GM18517 (cell line): Measurements from ENCODE around the gene HEYL.

Source experiments
- ATAC-seq: cut with Tn5 transposase; IDR thresholded peaks from one replicate; pipeline ENCODE4 v1.9.1; 2021; ENCODE audit warnings: mild to moderate bottlenecking, moderate library complexity; ENCODE audit not compliant: unreplicated experiment

Gene HEYL

DNA sequence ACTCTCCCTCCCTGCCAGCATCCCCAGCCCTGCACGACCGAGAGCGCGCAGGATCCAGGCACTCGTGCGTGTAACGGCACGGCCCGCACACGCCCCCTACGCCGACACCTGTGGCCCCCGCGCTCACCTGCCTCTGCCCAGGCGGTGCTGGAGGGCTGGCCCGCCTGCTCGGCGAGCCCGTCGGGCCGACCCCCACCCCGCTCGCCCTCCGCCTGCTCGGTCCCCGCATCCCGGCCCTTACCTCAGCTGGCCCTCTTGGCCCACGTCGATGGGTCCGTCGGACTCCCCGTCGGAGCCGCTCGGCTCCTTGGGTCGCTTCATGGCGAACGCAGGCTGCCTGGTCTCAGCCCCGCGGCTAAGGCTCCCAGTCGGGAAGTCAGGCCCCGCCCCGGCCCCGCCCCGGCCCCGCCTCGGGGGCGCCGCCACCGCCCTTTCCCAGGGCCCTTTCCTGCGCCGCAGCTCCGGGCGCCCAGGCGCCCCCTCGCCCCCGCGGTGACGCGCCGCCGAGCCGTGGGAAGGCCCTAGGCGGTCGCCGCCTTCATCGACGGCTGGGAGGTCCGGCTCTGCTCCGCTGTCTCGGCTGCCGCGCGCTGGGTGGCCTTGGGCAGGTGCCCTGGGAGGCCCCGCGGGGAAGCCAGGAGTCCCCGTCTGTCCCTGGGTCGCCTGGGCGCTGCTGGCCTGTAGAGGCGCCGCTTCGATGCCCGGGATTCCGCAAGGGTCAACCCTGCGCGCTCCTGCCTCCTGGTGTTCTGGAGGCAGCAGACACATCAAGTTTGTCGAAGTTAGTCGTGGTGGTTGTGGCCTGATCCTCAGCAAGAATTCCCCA lies at the start of gene HEYL:
HEYL (minus strand) TSS at position 339 of the 826 bp plus-strand sequence; CDS start at position 321, 18 bp downstream.
- no peak for ATAC-seq

DNA sequence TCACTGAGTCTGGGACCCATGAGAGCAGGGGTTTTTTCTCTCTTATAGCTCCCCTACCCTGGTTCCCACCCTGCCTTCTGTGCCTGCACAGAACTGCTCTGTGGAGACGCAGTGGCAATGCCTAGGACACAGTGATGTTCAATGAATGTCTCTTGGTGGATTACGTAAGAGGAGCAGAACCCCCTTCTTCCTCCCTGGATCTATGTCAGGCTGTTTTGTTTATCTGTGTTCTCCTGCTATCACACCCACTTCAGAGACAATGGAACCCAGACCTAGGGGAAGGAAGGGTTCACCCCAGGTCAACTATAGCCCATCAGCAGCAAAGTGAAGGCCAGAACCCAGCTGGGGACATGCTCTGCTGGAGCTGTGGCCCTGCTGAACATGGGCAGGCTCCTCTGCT lies 49.8 kb upstream of the HEYL start:
- no peak for ATAC-seq

DNA sequence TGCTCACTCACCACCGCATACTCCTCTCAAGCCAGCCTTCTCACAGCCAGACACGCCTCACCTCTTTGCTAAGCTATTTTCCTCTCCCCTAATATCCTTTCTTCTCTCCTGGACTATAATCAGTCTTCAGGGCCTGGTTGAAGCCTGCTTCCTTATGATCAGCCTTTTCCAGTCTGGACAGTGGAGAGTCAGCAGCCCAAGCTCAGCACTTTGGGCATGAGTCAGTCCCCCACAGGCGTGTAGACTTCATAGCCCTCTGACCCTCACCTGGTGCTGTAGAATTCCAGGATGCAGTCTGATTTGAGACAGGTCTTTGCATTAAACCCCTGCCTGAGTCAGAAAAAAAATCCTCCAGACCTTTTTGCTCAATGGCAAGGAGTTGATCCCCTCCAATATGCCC lies 49.3 kb upstream of the HEYL start:
- no peak for ATAC-seq

DNA sequence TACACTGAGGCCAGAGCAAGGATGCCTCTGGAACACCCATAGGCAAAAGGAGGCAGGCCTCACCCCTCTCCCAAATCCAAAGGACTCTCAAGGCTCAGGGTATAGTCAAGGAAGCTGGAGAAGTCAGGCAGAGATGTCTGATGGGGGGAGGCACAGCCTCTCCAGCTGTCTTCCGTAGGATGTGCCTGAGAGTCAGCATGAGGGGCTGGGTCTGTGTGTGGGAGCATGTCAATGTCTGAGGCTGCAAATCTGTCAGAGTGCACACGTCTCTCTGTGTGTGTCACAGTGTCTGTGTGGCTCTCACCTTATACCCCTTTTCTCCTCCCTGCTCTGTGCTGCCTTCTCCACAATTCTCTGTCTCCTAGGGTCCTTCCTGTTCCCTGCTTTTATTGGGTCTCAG lies 47.8 kb upstream of the HEYL start:
- no peak for ATAC-seq

DNA sequence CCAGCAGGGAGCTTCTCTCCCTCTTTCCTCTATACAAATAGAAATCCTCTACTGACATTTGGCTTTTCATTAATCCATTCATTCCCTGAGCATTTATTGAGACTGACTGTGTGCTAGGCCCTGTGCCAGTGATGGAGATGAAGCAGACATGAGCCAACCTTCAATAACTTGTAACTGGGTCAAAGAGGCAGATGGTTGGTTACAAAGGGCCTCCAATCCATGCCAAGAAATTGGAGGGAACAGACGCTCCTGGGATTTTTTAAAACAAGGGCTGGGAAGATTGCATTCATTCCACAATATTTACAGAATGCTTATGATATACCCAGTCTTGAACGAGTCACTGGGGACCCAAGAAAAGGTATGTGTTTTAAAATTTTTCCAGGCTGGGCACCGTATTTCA lies 45.6 kb upstream of the HEYL start:
- ATAC-seq: no peak

DNA sequence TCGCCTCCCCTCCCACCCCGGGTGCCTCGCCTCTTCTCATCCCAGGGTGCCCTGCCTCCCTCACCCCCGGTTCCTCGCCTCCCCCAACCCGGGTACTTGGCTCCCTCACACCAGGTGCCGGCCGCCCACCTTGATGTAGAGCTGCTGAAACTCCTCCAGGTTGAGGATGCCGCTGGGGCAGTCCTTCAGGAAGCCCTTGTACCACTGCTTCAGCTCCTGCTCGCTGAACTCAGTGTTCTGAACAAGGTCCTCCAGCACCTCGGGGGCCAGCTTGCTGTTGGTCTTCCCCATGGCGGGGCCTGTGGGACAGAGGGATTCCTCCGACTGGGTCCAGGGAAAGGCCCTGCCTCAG lies 44.8 kb upstream of the HEYL start:
- no peak for ATAC-seq

DNA sequence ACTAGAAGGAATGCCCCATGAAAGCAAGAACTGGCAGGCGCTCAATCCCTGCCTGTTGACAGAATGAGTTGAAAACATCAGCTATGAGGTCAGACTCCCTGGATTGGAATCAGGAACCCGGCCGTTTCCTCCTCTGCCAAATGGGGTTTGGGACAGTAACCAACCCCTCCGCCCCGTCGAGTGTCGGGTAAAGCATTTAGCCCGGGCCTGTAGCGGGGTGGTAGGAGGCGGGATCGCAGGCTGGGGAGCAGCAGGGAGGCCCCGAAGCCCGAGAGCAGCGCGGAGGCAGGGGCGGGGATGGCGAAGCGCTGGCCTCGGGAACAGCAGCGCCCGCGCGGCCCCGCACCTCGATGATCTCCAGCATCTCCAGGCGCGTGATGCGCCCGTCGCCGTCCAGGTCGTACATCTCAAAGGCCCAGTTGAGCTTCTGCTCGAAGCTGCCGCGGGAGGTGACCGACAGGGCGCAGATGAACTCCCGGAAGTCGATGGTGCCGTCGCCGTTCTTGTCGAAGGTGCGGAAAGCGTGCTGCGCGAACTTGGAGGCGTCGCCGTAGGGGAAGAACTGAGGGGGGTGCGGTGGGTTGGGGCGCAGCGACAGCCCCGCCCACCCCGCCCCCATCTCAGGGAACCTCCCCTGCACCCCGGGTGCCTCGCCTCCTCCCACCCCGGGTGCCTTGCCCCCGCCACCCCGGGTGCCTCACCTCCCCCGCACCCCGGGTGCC lies 44.3 kb upstream of the HEYL start:
- no peak for ATAC-seq

DNA sequence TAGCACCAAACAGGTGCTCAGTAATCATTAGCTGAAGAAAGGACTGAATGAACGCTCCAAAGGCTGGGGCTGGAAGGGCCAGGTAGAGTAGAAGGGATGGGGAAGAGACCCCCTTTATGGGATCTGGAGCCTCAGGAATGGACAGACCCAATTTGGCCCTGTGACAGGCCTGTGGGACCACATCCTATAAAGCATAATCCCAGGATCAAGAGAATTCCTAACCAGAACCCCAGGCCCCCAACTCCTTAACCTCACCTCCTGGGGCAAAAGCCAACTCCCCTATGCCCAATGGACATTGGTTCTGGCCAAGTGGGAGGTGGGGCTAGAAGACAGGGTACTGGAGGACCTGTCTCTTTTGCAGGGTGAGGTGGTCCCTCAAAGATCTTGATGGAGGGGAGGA lies 42.6 kb upstream of the HEYL start:
- ATAC-seq: no peak

DNA sequence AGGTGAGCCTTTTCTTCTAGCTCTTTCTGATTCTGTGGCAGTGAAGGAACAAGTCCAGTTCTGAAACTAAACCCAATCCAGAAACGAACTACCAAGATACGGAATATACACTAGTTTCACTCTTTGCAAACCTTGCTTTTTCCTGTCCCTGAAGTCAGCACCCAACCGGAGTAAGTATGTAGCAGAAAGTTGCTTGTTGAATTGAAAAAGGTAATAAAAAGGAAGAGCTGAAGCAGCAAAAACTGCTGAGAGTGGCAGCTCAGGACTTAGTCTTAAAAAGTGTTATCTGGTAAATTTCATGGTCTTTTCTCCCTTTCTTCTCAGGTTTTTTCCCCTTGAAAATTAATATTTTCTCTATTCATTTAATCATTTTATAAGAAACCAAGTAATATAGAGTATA lies 41.9 kb upstream of the HEYL start:
- ATAC-seq: no peak

DNA sequence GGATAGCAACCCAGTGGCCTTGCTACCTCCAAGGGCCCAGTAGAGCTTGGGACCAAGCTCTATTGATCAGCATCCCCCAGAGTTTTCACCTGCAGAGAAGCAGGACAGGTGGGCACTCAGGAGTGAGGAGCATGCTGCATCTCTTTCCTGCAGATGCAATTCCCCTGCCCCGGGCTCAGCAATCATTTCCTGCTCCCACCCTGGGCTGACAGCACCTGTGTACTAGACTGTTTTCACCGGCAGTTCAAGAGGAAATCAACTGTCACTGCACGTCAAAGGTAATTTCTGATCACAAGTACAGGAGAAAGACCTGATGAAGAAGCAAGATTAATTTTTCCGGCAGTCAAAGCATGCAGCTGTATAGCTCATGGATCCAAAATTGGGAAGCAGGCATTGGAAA lies 41.3 kb upstream of the HEYL start:
- ATAC-seq: no peak

DNA sequence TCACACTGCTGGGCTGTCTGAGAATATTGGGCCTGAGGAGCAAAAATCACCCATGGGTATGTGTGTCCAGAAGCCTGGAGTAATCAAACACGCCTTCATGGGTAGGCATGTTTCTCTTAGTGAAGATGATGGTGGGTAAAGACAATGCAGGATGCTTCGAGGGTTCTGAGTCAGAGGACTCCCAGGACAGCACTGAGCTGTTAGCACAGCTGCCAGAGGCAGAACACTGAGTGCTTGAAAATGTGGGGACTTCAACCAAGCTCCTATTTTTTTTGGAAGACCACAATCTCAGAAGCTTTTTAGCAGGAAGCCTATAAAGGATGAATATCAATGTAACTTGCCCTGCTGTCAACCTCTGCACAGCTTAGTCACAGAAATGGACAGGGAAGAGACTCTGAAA lies 40.4 kb upstream of the HEYL start:
- no peak for ATAC-seq

DNA sequence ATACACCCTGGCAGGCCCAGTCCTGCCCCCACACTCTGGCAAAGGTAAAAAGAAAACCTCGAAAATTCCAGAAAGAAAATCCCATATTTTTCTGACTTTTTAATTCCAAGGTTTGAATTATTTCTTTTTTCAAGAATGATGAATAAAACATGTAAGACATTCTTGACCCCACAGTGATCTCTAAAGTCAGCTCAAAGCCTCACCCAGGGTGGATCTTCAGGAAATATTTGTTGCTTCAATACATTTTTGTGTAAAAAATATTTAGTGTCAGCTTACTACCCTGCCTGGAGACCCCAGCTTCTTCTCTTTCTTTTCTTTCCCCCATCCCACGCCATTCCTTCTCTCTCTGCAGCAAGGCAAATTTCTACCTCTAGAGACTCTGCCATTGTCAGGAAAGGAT lies 39.4 kb upstream of the HEYL start:
- no peak for ATAC-seq

DNA sequence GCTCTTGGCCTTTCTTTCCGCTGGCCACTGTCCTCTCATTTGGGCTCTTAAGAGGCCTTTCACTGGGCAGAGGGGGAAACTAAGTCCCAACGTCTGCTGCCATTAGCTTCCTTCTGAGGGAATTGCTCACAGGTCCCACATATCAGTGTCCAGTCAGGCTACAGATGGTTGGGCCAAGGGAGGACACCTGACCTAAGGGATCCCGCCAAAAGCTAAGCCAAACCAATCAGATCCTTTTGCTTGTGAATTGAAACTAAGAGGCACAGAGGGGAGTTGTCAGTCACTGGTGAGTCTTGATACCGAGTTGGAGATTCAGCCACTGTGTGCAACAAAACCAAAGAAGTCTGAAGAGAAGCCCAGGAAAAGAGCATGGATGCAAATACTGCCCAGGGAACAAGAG lies 38.2 kb upstream of the HEYL start:
- no peak for ATAC-seq

DNA sequence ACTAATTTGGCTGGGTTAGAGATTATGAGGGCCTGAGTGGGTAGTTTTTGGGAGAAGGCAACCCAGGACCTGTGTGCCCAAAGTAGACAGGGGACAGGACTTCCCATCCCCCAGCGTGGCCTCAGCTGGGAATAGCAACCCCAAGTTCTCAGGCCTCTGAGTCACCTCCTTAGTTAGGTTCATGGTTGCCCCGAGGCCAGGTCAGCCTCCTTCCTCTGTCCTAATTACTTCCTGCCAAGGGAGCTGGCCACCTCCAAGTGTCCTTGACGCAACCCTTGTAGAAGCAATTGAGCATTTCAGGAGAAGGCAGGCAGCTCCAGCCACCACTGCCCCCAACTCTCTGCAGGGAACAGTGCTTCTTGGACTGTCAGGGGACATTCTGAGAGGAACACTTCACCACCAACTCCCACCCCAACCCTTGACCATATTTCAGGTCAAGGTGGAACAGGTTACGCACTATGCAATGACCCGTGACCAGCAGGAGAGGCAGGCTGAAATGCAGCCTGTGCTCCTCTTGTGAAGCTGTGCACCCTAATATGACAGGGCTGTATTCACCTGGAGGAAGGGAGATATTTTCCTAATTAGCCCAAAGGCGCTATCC lies 37.6 kb upstream of the HEYL start:
- no peak for ATAC-seq

DNA sequence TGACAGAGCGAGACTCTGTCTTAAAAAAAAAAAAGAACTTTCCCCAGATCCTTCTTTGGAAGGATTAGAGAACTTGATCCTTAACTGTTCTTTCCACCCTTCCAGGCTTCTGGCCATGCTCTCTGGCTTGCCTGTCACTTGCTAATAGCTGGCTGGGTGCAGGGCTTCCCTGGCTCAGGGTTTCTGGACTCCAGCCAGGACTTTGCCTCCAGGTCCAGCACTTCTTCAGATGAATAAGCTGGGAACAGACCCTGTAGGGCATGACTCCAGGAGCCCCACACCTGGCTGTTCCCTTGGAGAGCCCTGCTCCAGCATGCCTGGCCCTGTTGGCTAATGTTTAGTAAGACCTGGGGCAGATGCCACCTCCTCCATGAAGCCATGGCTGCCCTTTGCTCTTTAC lies 35.8 kb upstream of the HEYL start:
- no peak for ATAC-seq

DNA sequence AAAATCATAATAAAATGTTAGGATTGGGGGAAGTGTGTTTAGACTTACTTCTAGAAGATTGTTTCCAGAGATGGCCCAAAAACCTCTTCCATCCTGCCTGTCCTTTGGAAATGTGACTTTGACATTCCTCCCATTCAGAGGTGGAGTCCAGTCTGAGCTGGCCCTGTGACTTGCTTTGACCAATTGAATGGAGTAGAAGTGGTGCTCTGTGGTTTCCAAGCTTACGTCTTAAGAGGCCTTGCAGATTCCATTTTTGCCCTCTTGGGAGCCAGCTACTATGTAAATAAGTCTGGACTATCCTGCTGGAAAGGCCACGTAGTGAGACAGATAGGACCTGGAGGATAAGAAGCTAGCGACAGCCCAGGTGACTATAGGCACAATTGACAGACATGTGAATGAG lies 33.8 kb upstream of the HEYL start:
- ATAC-seq: no peak

DNA sequence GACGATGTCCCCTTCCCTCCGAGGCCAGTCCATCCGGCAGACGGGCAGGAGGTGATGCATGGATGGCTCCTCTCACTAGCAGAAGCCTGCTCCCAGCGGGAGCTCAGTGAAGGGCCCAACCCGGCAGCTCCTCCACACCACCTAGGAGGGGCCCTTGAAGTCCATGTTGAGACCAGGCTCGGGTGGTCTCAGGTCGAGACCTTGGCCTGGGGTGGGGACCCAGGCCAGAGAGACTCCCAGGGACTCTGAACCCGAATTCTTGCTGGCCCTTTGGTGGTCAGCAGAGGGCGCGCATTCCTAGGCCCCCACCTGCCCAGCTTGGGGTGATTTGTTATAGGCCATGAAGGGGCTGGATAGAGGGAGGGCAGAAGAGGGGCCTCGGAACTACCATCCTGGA lies 33.1 kb upstream of the HEYL start:
- no peak for ATAC-seq

DNA sequence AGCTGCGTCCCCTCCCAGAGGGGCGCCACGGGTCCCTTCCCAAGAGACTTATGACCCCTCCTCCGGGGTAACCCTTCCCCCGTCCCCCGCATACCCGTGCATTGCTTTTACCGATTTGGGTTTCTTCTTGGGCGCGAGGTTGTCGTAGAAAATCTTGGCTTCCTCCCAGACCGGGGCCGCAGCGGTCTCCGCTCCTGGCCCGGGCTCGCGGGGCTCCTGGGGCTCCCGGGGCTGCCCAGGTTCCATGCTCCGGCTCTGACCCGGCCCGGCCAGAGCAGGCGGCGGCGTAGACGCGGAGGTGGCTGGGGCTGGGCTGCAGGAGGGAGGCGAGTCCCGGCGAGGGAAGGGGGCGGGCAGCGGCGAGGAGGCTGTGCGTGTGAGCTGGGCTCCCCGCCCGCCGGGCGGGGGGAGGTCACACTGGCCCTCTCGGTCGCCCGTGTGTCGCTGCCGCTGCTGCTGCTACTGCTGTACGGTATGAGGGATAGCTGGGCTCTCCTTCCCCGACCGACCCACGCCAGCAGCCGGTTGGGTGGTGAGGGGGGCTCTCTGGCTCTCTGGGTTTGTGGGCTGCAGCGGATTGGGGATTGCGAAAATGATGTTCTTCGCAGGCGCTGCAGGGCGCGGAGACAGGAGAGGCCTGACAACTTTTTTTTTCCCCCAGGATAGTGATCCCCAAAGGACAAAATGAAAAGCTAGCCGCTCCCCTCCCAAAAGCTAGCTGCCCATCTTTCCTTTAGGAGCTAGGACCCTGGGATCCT lies 32.5 kb upstream of the HEYL start, which contains the start of gene NT5C1A:
NT5C1A (minus strand) TSS at position 315 of the 758 bp plus-strand sequence; CDS start at position 246, 69 bp downstream.
- ATAC-seq: no peak

DNA sequence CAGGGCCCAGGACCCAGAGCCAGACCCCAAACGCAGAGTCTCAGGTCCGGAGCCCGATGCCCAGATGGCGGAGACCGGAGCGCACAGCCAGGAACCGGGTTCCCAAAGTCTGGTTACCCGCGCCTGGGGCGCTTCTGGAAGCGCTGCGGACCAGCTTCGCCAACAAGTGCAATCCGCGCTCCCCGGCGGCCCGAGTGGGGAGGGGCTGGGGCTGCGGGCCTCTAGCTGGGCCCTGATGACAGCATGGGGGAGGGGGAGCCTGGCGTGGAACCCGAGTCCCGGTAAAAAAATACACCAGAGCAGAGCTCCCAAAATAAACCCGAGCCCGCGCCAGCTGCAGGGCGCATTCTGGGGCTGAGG lies 32.0 kb upstream of the HEYL start:
- ATAC-seq: no peak

DNA sequence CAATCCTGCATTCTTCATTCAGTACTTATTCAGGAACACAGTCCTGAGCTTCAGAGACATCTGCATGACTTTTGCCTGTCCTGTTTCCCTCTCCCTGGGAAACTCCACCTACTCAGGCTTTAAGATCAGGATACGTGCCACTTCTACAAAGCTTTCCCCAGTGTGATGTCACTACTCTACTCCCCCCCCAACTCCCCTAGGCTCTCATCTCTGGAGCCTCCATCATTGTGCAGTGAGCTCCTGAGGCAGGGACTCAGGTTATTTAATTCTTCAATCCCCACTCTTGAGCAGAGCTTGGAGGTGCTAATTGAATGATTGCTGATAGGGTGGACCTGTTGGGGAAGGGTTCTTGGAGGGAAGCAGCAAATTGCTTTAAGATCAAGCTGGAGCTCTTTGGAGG lies 31.2 kb upstream of the HEYL start:
- no peak for ATAC-seq

DNA sequence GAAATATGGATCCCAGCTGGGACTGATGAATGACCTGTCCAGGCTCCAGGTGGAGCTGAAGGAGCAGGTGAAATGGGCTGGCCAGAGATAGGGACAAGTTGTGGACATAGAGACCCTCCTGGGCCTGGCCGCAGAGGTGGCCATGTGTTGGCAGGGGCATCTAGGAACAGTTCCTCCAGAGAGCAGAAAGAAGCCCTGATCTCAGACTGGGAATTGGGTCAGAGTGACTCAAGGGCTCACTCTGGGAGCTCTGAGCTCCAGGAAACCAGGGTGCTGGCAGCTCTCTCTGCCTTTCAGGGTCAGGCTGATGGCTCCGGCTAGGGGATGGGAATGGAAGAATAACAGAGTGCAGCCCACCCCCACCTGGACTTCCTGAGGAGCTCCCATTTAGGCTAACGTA lies 29.5 kb upstream of the HEYL start:
- no peak for ATAC-seq
